Bronchial epithelial cell (primary cell): ENCODE results near the gene ARPC5. TPM values are rescaled to one million over a fixed set of nuclear protein-coding genes. Genes with fewer than 3 reads are reported as not detected.
"Not testable (repeated sequence)": the region's sequence is repeated elsewhere in the genome, so short reads cannot be mapped to it uniquely, and the experiment has no call there.

Experiments
- DNase-seq: peaks from one replicate; pipeline ENCODE4 v3.0.0-alpha.2; 2010; ENCODE audit warnings: low read depth
- FAIRE-seq: peaks from 2 replicates; lab custom pipeline; 2011; peaks lifted over from hg19 to GRCh38; lab: Jason Lieb, UNC
- H3K27me3 ChIP-seq: 2 replicates; pipeline ENCODE4 v1.5.1; 2011; ENCODE audit warnings: low read length; ENCODE audit not compliant: control insufficient read depth, insufficient read depth
- H3K36me3 ChIP-seq: 2 replicates; pipeline ENCODE4 v1.5.1; 2011; ENCODE audit warnings: low read length; ENCODE audit not compliant: control insufficient read depth, insufficient read depth
- H3K4me3 ChIP-seq: 2 replicates; pipeline ENCODE4 v1.5.1; 2011; ENCODE audit warnings: mild to moderate bottlenecking, low read depth, low read length, control low read depth
- CTCF ChIP-seq: IDR thresholded peaks from 2 replicates; pipeline ENCODE4 v1.5.1; 2011; ENCODE audit warnings: mild to moderate bottlenecking, moderate library complexity, low read length, control low read depth, inconsistent platforms; ENCODE audit not compliant: insufficient read depth, severe bottlenecking
- total RNA-seq: library from RNA; depleted of rRNA; stranded (reverse); fragments of >200 nt; gene quantifications from 2 replicates; pipeline ENCODE4 v1.2.1, GENCODE V29; 2014

The ARPC5 gene
- total RNA-seq, 1 donor from 2014 or later, result 95.3 TPM

- DNase-seq (no peak), FAIRE-seq (no peak)
- Histone ChIP-seq H3K27me3 (no peaks in the 10 kb centered on the region), H3K4me3 (no peak overlapping the region), H3K36me3 (no peaks in the 10 kb centered on the region)
- TF ChIP-seq CTCF, result no peak
Measured at GRCh38 chr1:183619781-183620180, 15.8 kb downstream of the ARPC5 start.

- FAIRE-seq, H3K4me3 ChIP-seq, H3K27me3 ChIP-seq, H3K36me3 ChIP-seq, DNase-seq: not testable (repeated sequence)
Measured at GRCh38 chr1:183618202-183618601, 17.4 kb downstream of the ARPC5 start.

GRCh38 chr1:183612975-183613374 is 22.6 kb downstream of the ARPC5 start:
- H3K36me3 ChIP-seq, H3K4me3 ChIP-seq, FAIRE-seq, DNase-seq, H3K27me3 ChIP-seq: not testable (repeated sequence)

- no peak overlapping the region for H3K4me3 ChIP-seq
- TF ChIP-seq CTCF, result no peak
- FAIRE-seq (no peak), DNase-seq (no peak)
- H3K36me3 ChIP-seq, result no peaks in the 10 kb centered on the region
- no peaks in the 10 kb centered on the region for H3K27me3 ChIP-seq
Measured at GRCh38 chr1:183612407-183612806, 23.2 kb downstream of the ARPC5 start.

- H3K4me3 ChIP-seq, result no peak overlapping the region
- no peak for TF ChIP-seq CTCF
- FAIRE-seq, result no peak
- no peak for DNase-seq
- H3K27me3 ChIP-seq, result no peaks in the 10 kb centered on the region
- no peaks in the 10 kb centered on the region for H3K36me3 ChIP-seq
Measured at GRCh38 chr1:183611021-183611420, 24.6 kb downstream of the ARPC5 start.

- H3K27me3 ChIP-seq, result no peaks in the 10 kb centered on the region
- FAIRE-seq (no peak), DNase-seq (no peak)
- H3K4me3 ChIP-seq, result no peak overlapping the region
- no peaks in the 10 kb centered on the region for H3K36me3 ChIP-seq
- no peak for TF ChIP-seq CTCF
Measured at GRCh38 chr1:183609759-183610452, 25.7 kb downstream of the ARPC5 start.

- no peak overlapping the region for H3K4me3 ChIP-seq
- peak; percentile 80 for DNase-seq
- TF ChIP-seq CTCF, result peak; percentile 49
- FAIRE-seq, result no peak
- no peaks in the 10 kb centered on the region for H3K27me3 ChIP-seq
- H3K36me3 ChIP-seq, result no peaks in the 10 kb centered on the region
Measured at GRCh38 chr1:183609313-183609712, 26.3 kb downstream of the ARPC5 start.
